ENCODE results near the gene FXN. TPM values are rescaled to one million over a fixed set of nuclear protein-coding genes. Genes with fewer than 3 reads are reported as not detected.

Gene FXN
- total and polyA plus RNA-seq, 10 donors, result 11.1 to 25.3 (median 15.8) TPM

GRCh38 chr9:69016191-69017096 lies 19.1 kb upstream of the FXN start:
- H3K36me3 ChIP-seq, result no peaks in the 10 kb centered on the region
- TF ChIP-seq CTCF (IDR thresholded peaks at IDR 0.05 in 8 of 11, conservative IDR thresholded peaks at IDR 0.05 in 3 of 11) (no peak), POLR2A (IDR thresholded peaks at IDR 0.05) (no peak), POLR2AphosphoS5 (IDR thresholded peaks at IDR 0.05) (no peak)
- H3K27me3 ChIP-seq (replicated peaks in 1 of 7), result peaks cover 0 to 13% (median 0%) of the 10 kb centered on the region in 7 donors
- no peak overlapping the region for H3K27ac ChIP-seq
- H3K9me3 ChIP-seq, result no peaks in the 10 kb centered on the region
- H3K4me1 ChIP-seq, result peaks cover 0 to 25% (median 0%) of the 10 kb centered on the region in 6 donors
- WGBS, 5 donors, result 65 to 82% (median 68%) methylated on average over 5 of the region's 5 CpGs
- intact Hi-C loops (cut with DNase I; ENCODE audit: low total_unique reads), result no loop called here
- no peak for DNase-seq
- no peak overlapping the region for H3K4me3 ChIP-seq

- TF ChIP-seq POLR2A (IDR thresholded peaks at IDR 0.05) (no peak), POLR2AphosphoS5 (IDR thresholded peaks at IDR 0.05) (no peak), CTCF (IDR thresholded peaks at IDR 0.05 in 8 of 11, conservative IDR thresholded peaks at IDR 0.05 in 3 of 11) (no peak)
- Histone ChIP-seq H3K9me3 (no peaks in the 10 kb centered on the region), H3K27ac (no peak overlapping the region), H3K36me3 (no peaks in the 10 kb centered on the region), H3K4me1 (peaks cover 0 to 10% (median 0%) of the 10 kb centered on the region in 6 donors), H3K4me3 (no peak overlapping the region), H3K27me3 (replicated peaks in 1 of 7) (no peaks in the 10 kb centered on the region)
- intact Hi-C loops (cut with DNase I; ENCODE audit: low total_unique reads), result no loop called here
- WGBS, 5 donors, result 66 to 75% (median 72%) methylated on average over 5 of the region's 5 CpGs
- no peak for DNase-seq
Observed at GRCh38 chr9:69018737-69019136, 16.8 kb upstream of the FXN start.

- intact Hi-C loops (cut with DNase I; ENCODE audit: low total_unique reads), result no loop called here
- no peak for TF ChIP-seq POLR2A (IDR thresholded peaks at IDR 0.05)
- TF ChIP-seq CTCF (IDR thresholded peaks at IDR 0.05 in 8 of 11, conservative IDR thresholded peaks at IDR 0.05 in 3 of 11), result no peak
- no peak for TF ChIP-seq POLR2AphosphoS5 (IDR thresholded peaks at IDR 0.05)
- Histone ChIP-seq H3K4me1 (peaks cover 0 to 10% (median 0%) of the 10 kb centered on the region in 6 donors), H3K9me3 (no peaks in the 10 kb centered on the region), H3K27ac (no peak overlapping the region), H3K27me3 (replicated peaks in 1 of 7) (no peaks in the 10 kb centered on the region), H3K4me3 (no peak overlapping the region), H3K36me3 (no peaks in the 10 kb centered on the region)
- WGBS, 5 donors, result 21 to 34% (median 23%) methylated on average over 3 of the region's 3 CpGs
- DNase-seq, result no peak
Observed at GRCh38 chr9:69019808-69020207, 15.7 kb upstream of the FXN start.
